H1 (cell line): ENCODE measurements around the gene ZDHHC5. TPM values are rescaled to one million over a fixed set of nuclear protein-coding genes. Genes with fewer than 3 reads are reported as not detected.

ENCODE experiments used
- CTCF ChIA-PET: fragments of 300-600 bp; sonication (Branson Sonifier 250); formaldehyde crosslinking; loops from one replicate; lab custom pipeline; 2021; ENCODE audit not compliant: partially characterized antibody; lab: Charles Lee
- POLR2A ChIA-PET: fragments of 300-600 bp; sonication (Branson Sonifier 250); formaldehyde crosslinking; loops from one replicate; lab custom pipeline; 2021; ENCODE audit warnings: inconsistent platforms; ENCODE audit not compliant: partially characterized antibody; lab: Charles Lee
- DNase-seq, 2 experiments: peaks; one replicate each; pipeline versions ENCODE4 v3.0.0 to v3.0.0-alpha.2; 2010 to 2022; ENCODE audit warnings: low spot score in 2 of 2, low read depth in 1 of 2, mixed read lengths in 1 of 2
- FAIRE-seq: peaks from 2 replicates; lab custom pipeline; 2011; peaks lifted over from hg19 to GRCh38; lab: Jason Lieb, UNC
- H2AFZ ChIP-seq: 2 replicates; pipeline ENCODE4 v1.8.1; 2012; ENCODE audit warnings: low read length, inconsistent platforms
- H2AK5ac ChIP-seq: 2 replicates; pipeline ENCODE4 v1.6.1; 2013; ENCODE audit warnings: low read depth, low read length
- H2BK120ac ChIP-seq: replicated peaks from 2 replicates; pipeline ENCODE3; 2013; ENCODE audit warnings: low read depth, low read length, inconsistent platforms
- H2BK12ac ChIP-seq: 2 replicates; pipeline ENCODE4 v1.6.1; 2013; ENCODE audit warnings: low read depth, low read length
- H2BK15ac ChIP-seq: 2 replicates; pipeline ENCODE4 v1.6.1; 2013; ENCODE audit warnings: low read length
- H2BK20ac ChIP-seq: 2 replicates; pipeline ENCODE4 v1.6.1; 2013; ENCODE audit warnings: low read length
- H2BK5ac ChIP-seq: 2 replicates; pipeline ENCODE4 v1.6.1; 2013; ENCODE audit warnings: low read depth, low read length
- H3K14ac ChIP-seq: 2 replicates; pipeline ENCODE4 v1.6.1; 2013; ENCODE audit warnings: inconsistent platforms; ENCODE audit not compliant: insufficient read length
- H3K18ac ChIP-seq: 2 replicates; pipeline ENCODE4 v1.6.1; 2013; ENCODE audit warnings: low read length; ENCODE audit errors: extremely low read depth
- H3K23ac ChIP-seq: 2 replicates; pipeline ENCODE4 v1.6.1; 2013; ENCODE audit warnings: inconsistent platforms; ENCODE audit not compliant: insufficient read length
- H3K23me2 ChIP-seq: 2 replicates; pipeline ENCODE4 v1.6.1; 2013; ENCODE audit warnings: low read depth, low read length
- H3K27ac ChIP-seq: 2 replicates; pipeline ENCODE4 v1.6.1; 2011; ENCODE audit warnings: low read depth, low read length, inconsistent platforms
- H3K27me3 ChIP-seq, 4 experiments: replicated peaks in 1 of 4; 1 replicate in 1 of 4; 2 replicates in 3 of 4; pipeline versions ENCODE4 v1.6.1 to v1.8.1; 2011 to 2013; ENCODE audit warnings: low read length in 3 of 4, mild to moderate bottlenecking in 3 of 4, inconsistent platforms in 2 of 4, mixed read lengths in 2 of 4, moderate library complexity in 1 of 4; ENCODE audit not compliant: control insufficient read depth in 3 of 4, insufficient read depth in 3 of 4; ENCODE audit errors: extremely low read depth in 1 of 4
- H3K36me3 ChIP-seq, 4 experiments: 2 replicates each; pipeline versions ENCODE4 v1.6.1 to v1.8.1; 2011 to 2013; ENCODE audit warnings: mild to moderate bottlenecking in 4 of 4, low read length in 3 of 4, moderate library complexity in 2 of 4, control low read depth in 1 of 4, inconsistent platforms in 1 of 4; ENCODE audit not compliant: insufficient read depth in 4 of 4, control insufficient read depth in 2 of 4
- H3K4ac ChIP-seq: replicated peaks from 2 replicates; pipeline ENCODE3; 2013; ENCODE audit warnings: low read length, low read depth, mixed read lengths, inconsistent platforms; ENCODE audit not compliant: insufficient read length
- H3K4me1 ChIP-seq, 4 experiments: replicated peaks in 1 of 4; 1 replicate in 1 of 4; 2 replicates in 3 of 4; pipeline versions ENCODE4 v1.6.1 to v1.8.1; 2011 to 2013; ENCODE audit warnings: low read length in 3 of 4, inconsistent platforms in 2 of 4, mixed read lengths in 1 of 4; ENCODE audit not compliant: insufficient read depth in 4 of 4, control insufficient read depth in 3 of 4
- H3K4me2 ChIP-seq, 2 experiments: 2 replicates each; pipeline versions ENCODE4 v1.6.1 to v1.8.1; 2011 to 2013; ENCODE audit warnings: low read depth in 2 of 2, low read length in 2 of 2, control low read depth in 1 of 2, inconsistent platforms in 1 of 2, mild to moderate bottlenecking in 1 of 2; ENCODE audit not compliant: insufficient read depth in 1 of 2
- H3K4me3 ChIP-seq, 4 experiments: fragments of 200-600, 300-600 bp in 1 of 4; sonication (generic), shearing (Covaris generic), sonication (Bioruptor Twin) in 1 of 4; 2 replicates each; pipeline versions ENCODE4 v1.5.1 to v1.8.1; 2011 to 2016; ENCODE audit warnings: low read length in 4 of 4, low read depth in 3 of 4, control low read depth in 2 of 4, inconsistent platforms in 2 of 4, mild to moderate bottlenecking in 2 of 4, mixed read lengths in 1 of 4, moderate library complexity in 1 of 4; ENCODE audit not compliant: insufficient read depth in 2 of 4; ENCODE audit errors: extremely low read depth in 1 of 4
- H3K56ac ChIP-seq: replicated peaks from 2 replicates; pipeline ENCODE3; 2013; ENCODE audit warnings: low read depth, mild to moderate bottlenecking, mixed read lengths, low read length, inconsistent platforms; ENCODE audit not compliant: insufficient read length
- H3K79me1 ChIP-seq: 2 replicates; pipeline ENCODE4 v1.6.1; 2013; ENCODE audit warnings: low read depth, low read length, control low read depth
- H3K79me2 ChIP-seq, 2 experiments: 2 replicates each; pipeline versions ENCODE4 v1.6.1 to v1.8.1; 2012 to 2013; ENCODE audit warnings: low read length in 2 of 2, mild to moderate bottlenecking in 2 of 2, inconsistent platforms in 1 of 2; ENCODE audit not compliant: insufficient read depth in 2 of 2, control insufficient read depth in 1 of 2
- H3K9ac ChIP-seq, 4 experiments: replicated peaks in 1 of 4; 1 replicate in 1 of 4; 2 replicates in 3 of 4; pipeline versions ENCODE4 v1.6.1 to v1.8.1; 2011 to 2013; ENCODE audit warnings: low read depth in 3 of 4, low read length in 3 of 4, control low read depth in 2 of 4, mild to moderate bottlenecking in 2 of 4, moderate library complexity in 2 of 4, inconsistent platforms in 1 of 4; ENCODE audit errors: extremely low read depth in 1 of 4
- H3K9me3 ChIP-seq, 2 experiments: 2 replicates each; pipeline versions ENCODE4 v1.6.1 to v1.8.1; 2012 to 2013; ENCODE audit warnings: mild to moderate bottlenecking in 2 of 2, moderate library complexity in 2 of 2, control low read depth in 1 of 2, inconsistent platforms in 1 of 2, low read depth in 1 of 2, low read length in 1 of 2, mixed read lengths in 1 of 2; ENCODE audit not compliant: insufficient read depth in 2 of 2
- H4K20me1 ChIP-seq, 2 experiments: replicated peaks in 1 of 2; 2 replicates each; pipeline versions ENCODE3 to v1.8.1; 2011 to 2013; ENCODE audit warnings: inconsistent platforms in 2 of 2, low read length in 2 of 2, mild to moderate bottlenecking in 1 of 2; ENCODE audit not compliant: insufficient read depth in 2 of 2, control insufficient read depth in 1 of 2
- H4K5ac ChIP-seq: 2 replicates; pipeline ENCODE4 v1.6.1; 2013; ENCODE audit warnings: low read length, low read depth, mixed read lengths, inconsistent platforms; ENCODE audit not compliant: insufficient read length
- H4K8ac ChIP-seq: 2 replicates; pipeline ENCODE4 v1.8.0; 2013; ENCODE audit warnings: mild to moderate bottlenecking, moderate library complexity, low read length, inconsistent platforms; ENCODE audit not compliant: insufficient read depth; ENCODE audit errors: extremely low read depth
- H4K91ac ChIP-seq: replicated peaks from 2 replicates; pipeline ENCODE3; 2013; ENCODE audit warnings: low read length, mixed read lengths, inconsistent platforms; ENCODE audit not compliant: insufficient read length
- ASH2L ChIP-seq: fragments of 200-600, 300-600 bp; sonication (generic); IDR thresholded peaks from one replicate; pipeline ENCODE4 v1.7.1; 2017; ENCODE audit warnings: low read length
- ATF3 ChIP-seq: IDR thresholded peaks from 2 replicates; pipeline ENCODE4 v1.6.1; 2011; ENCODE audit warnings: low read depth, mild to moderate bottlenecking, low read length; ENCODE audit not compliant: insufficient read depth
- BACH1 ChIP-seq: IDR thresholded peaks from 2 replicates; pipeline ENCODE4 v1.6.1; 2012; ENCODE audit warnings: low read length, improper control_type of control experiment
- EZH2 ChIP-seq: fragments of 200-600 bp; sonication (generic); IDR thresholded peaks from 2 replicates; pipeline ENCODE4 v1.7.1; 2012; ENCODE audit warnings: low read depth, mild to moderate bottlenecking, moderate library complexity, low read length, inconsistent platforms; ENCODE audit not compliant: severe bottlenecking
- GABPA ChIP-seq: IDR thresholded peaks from 2 replicates; pipeline ENCODE4 v1.6.1; 2011; ENCODE audit warnings: mild to moderate bottlenecking, low read length, moderate library complexity, borderline replicate concordance; ENCODE audit not compliant: insufficient read depth
- HDAC2 ChIP-seq, 2 experiments: fragments of 300-600 bp in 1 of 2; sonication (generic) in 1 of 2; IDR thresholded peaks; 2 replicates each; pipeline ENCODE4 v1.6.1; 2011 to 2012; ENCODE audit warnings: low read depth in 2 of 2, low read length in 2 of 2, mild to moderate bottlenecking in 2 of 2, moderate library complexity in 2 of 2, borderline replicate concordance in 1 of 2, inconsistent platforms in 1 of 2
- JUND ChIP-seq: IDR thresholded peaks from 2 replicates; pipeline ENCODE4 v1.6.1; 2011; ENCODE audit warnings: mild to moderate bottlenecking, improper control_type of control experiment, low read length
- MAX ChIP-seq: IDR thresholded peaks from 2 replicates; pipeline ENCODE4 v1.6.1; 2012; ENCODE audit warnings: inconsistent platforms
- PHF8 ChIP-seq: fragments of 200-600 bp; sonication (generic); conservative IDR thresholded peaks from 2 replicates; pipeline ENCODE4 v1.7.1; 2012; ENCODE audit warnings: low read depth, mild to moderate bottlenecking, inconsistent platforms, low read length, moderate library complexity
- SIX5 ChIP-seq: IDR thresholded peaks from 2 replicates; pipeline ENCODE4 v1.6.1; 2011; ENCODE audit warnings: mild to moderate bottlenecking, low read depth, low read length
- TAF7 ChIP-seq: optimal IDR thresholded peaks from 2 replicates; pipeline ENCODE3; 2011; ENCODE audit warnings: low read depth, mild to moderate bottlenecking, inconsistent platforms, low read length, moderate library complexity, borderline replicate concordance
- WGBS, 2 experiments: shearing (Covaris generic) in 1 of 2; methylation state at CpG; one replicate each; pipeline versions ENCODE4 v1.1.6 to v1.1.7; 2013 to 2015; ENCODE audit warnings: low lambda C conversion rate in 2 of 2, mixed read lengths in 2 of 2, inconsistent platforms in 1 of 2, low coverage in 1 of 2, missing lambda C conversion rate in 1 of 2; ENCODE audit not compliant: insufficient replicate concordance in 2 of 2, insufficient coverage in 1 of 2, insufficient read length in 1 of 2; ENCODE audit errors: extremely low coverage in 1 of 2, missing lambda C conversion rate in 1 of 2; 5-methylcytosine and 5-hydroxymethylcytosine counted together
- polyA plus RNA-seq, 7 experiments: library from polyadenylated mRNA; depleted of rRNA in 3 of 7; stranded (reverse) in 5 of 7; unstranded in 2 of 7; fragments of >200 nt in 5 of 7; fragments of 200-250 nt in 2 of 7; gene quantifications; 1 replicate in 5 of 7; 2 replicates in 1 of 7; 4 replicates in 1 of 7; pipeline versions ENCODE4 v1.2.1 to v1.2.3, GENCODE V29; 2011 to 2013; ENCODE audit warnings: missing spikeins in 2 of 7, mixed read lengths in 2 of 7
- total RNA-seq: library from RNA; stranded (reverse); fragmentation: NEBNext Ultra II Directional; extraction: Animal tissue kit (Norgen Biotek cat#: 25700); gene quantifications from 2 replicates; pipeline ENCODE4 v1.2.1, GENCODE V29; 2021

The ZDHHC5 gene
- total and polyA plus RNA-seq, 2 of the 8 experiments (the other 6 are each of a cell fraction or from before 2014, with no cell fraction given), result 40.0 to 56.3 TPM

- Histone ChIP-seq H3K36me3 (no peaks in the 10 kb centered on the region; a peak in 3 of 8 replicates), H2BK120ac (no peak overlapping the region), H2BK12ac (no peak overlapping the region), H3K56ac (no peak overlapping the region), H3K4me1 (peaks cover 0 to 3% (median 0%) of the 10 kb centered on the region in 4 experiments; a peak in 1 of 7 replicates), H3K27me3 (no peaks in the 10 kb centered on the region), H2BK20ac (no peak overlapping the region), H4K8ac (no peak overlapping the region), H3K4ac (no peak overlapping the region), H3K23ac (no peak overlapping the region), H3K18ac (no peak overlapping the region), H2BK5ac (no peak overlapping the region), H4K5ac (no peak overlapping the region), H3K27ac (no peak overlapping the region), H3K4me3 (no peak overlapping the region), H3K23me2 (no peaks in the 10 kb centered on the region), H3K14ac (no peak overlapping the region), H3K4me2 (no peak overlapping the region), H4K20me1 (peaks cover 0 to 1% of the 10 kb centered on the region in 2 experiments), H4K91ac (no peak overlapping the region), H2AK5ac (no peak overlapping the region)
- POLR2A ChIA-PET, result interaction anchor here (1.0 to 4.1 kb wide), 5 partner anchors 9 to 51 kb away, joined by 3 to 30 read pairs (median 4); partner anchors contain the start of genes MED19, SELENOH and TMX2
- FAIRE-seq, result no peak
- DNase-seq, result no peak
- CTCF ChIA-PET, result interaction anchor here (2.1 kb wide), 1 partner anchor 74 kb away, joined by 6 read pairs; no protein-coding TSS in a partner anchor
- TF ChIP-seq ASH2L, result no peak
- TF ChIP-seq PHF8, result no peak
- no peak for TF ChIP-seq TAF7
- no peak for TF ChIP-seq MAX
- TF ChIP-seq BACH1, result no peak
- TF ChIP-seq ATF3, result no peak
- TF ChIP-seq EZH2, result no peak
- no peak for TF ChIP-seq GABPA
- no peak for TF ChIP-seq SIX5
- TF ChIP-seq HDAC2 (IDR thresholded peaks at IDR 0.05; ENCODE audit: borderline replicate concordance in 1 of 2, low read depth in 2 of 2, low read length in 2 of 2), result no peak
- no peak for TF ChIP-seq JUND
- TF ChIP-seq, all 59 proteins: peak for 0
- WGBS, 2 experiments, result 89% methylated on average over 2 of the region's 2 CpGs; no CpG with 5 or more reads in 1 of the 2 experiments
- H3K79me1 ChIP-seq, result peaks cover 2% of the 10 kb centered on the region
- peaks cover 0 to 71% of the 10 kb centered on the region in 2 experiments; a peak in 2 of 4 replicates for H3K79me2 ChIP-seq
- no peak overlapping the region for H2AFZ ChIP-seq
- no peak overlapping the region for H3K9ac ChIP-seq
- no peaks in the 10 kb centered on the region for H3K9me3 ChIP-seq
- H2BK15ac ChIP-seq, result no peak overlapping the region
Observed at GRCh38 chr11:57727185-57727584, 59.3 kb downstream of the ZDHHC5 start.
